Astrocyte (in vitro differentiated cells and primary cell): ENCODE data around the gene TGM3.

Source experiments
- CTCF ChIP-seq: IDR thresholded peaks from 2 replicates; pipeline ENCODE4 v1.5.1; 2011; ENCODE audit warnings: low read depth, mild to moderate bottlenecking, inconsistent platforms, low read length, moderate library complexity; ENCODE audit not compliant: insufficient read depth
- EZH2 ChIP-seq: IDR thresholded peaks from 2 replicates; pipeline ENCODE4 v1.6.1; 2012; ENCODE audit warnings: mild to moderate bottlenecking, low read length, inconsistent platforms; ENCODE audit not compliant: insufficient read depth

- TF ChIP-seq CTCF (no peak), EZH2 (no peak)
These were observed 36.9 kb downstream of the TGM3 start for GRCh38 chr20:2332711-2333110.
